NT2/D1 (cell line): Measurements from ENCODE around the gene NXPH4.

Source experiments
- SUZ12 ChIP-seq: IDR thresholded peaks from 2 replicates; pipeline ENCODE4 v1.6.1; 2011; ENCODE audit not compliant: insufficient read length, insufficient read depth; ENCODE audit errors: extremely low read depth
- ZNF274 ChIP-seq: IDR thresholded peaks from 2 replicates; pipeline ENCODE4 v1.6.1; 2011; ENCODE audit warnings: mild to moderate bottlenecking, low read depth, low read length

GRCh38 chr12:57196956-57197355 lies 19.6 kb upstream of the NXPH4 start:
- TF ChIP-seq ZNF274 (no peak), SUZ12 (no peak)
